Measurements from ENCODE around the gene DTHD1.

Gene DTHD1

DNA sequence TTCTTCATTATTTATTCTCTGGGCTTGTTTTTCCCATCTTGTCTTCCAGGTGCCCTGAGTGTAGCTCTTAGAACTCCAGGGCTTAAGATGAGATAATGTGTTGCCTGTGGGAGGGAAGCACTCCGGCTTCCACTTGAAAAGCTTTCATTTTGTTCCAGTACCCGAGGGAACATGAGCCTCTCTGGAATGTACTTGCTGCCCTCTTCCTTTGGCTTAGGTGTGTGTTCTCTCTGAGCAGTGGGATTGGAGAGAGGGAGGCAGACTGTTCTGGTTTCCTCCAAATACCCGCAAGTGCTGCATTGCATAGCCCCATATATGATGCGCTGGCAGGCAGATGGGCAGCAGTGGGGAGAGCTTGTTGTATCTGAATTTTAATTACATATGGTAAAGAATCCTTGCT, 861 bp upstream of the DTHD1 start:
- TF ChIP-seq, protein P1, sequence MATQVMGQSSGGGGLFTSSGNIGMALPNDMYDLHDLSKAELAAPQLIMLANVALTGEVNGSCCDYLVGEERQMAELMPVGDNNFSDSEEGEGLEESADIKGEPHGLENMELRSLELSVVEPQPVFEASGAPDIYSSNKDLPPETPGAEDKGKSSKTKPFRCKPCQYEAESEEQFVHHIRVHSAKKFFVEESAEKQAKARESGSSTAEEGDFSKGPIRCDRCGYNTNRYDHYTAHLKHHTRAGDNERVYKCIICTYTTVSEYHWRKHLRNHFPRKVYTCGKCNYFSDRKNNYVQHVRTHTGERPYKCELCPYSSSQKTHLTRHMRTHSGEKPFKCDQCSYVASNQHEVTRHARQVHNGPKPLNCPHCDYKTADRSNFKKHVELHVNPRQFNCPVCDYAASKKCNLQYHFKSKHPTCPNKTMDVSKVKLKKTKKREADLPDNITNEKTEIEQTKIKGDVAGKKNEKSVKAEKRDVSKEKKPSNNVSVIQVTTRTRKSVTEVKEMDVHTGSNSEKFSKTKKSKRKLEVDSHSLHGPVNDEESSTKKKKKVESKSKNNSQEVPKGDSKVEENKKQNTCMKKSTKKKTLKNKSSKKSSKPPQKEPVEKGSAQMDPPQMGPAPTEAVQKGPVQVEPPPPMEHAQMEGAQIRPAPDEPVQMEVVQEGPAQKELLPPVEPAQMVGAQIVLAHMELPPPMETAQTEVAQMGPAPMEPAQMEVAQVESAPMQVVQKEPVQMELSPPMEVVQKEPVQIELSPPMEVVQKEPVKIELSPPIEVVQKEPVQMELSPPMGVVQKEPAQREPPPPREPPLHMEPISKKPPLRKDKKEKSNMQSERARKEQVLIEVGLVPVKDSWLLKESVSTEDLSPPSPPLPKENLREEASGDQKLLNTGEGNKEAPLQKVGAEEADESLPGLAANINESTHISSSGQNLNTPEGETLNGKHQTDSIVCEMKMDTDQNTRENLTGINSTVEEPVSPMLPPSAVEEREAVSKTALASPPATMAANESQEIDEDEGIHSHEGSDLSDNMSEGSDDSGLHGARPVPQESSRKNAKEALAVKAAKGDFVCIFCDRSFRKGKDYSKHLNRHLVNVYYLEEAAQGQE (IDR thresholded peaks at IDR 0.05; ENCODE audit: insufficient read depth in 1 of 2, low read depth in 2 of 2, low read length in 2 of 2) = no peak
- TF ChIP-seq SIN3A (IDR thresholded peaks at IDR 0.05; ENCODE audit: borderline replicate concordance, insufficient read depth, low read length) = no peak
- no peak for TF ChIP-seq TAF1 (IDR thresholded peaks at IDR 0.05; ENCODE audit: borderline replicate concordance, insufficient read depth, low read length)
- TF ChIP-seq FOXP2 (optimal IDR thresholded peaks at IDR 0.05; ENCODE audit: borderline replicate concordance, extremely low read depth, extremely low read length, insufficient read depth) = no peak
- no peak for TF ChIP-seq POLR2AphosphoS5 (IDR thresholded peaks at IDR 0.05; ENCODE audit: low read depth, low read length)

DNA sequence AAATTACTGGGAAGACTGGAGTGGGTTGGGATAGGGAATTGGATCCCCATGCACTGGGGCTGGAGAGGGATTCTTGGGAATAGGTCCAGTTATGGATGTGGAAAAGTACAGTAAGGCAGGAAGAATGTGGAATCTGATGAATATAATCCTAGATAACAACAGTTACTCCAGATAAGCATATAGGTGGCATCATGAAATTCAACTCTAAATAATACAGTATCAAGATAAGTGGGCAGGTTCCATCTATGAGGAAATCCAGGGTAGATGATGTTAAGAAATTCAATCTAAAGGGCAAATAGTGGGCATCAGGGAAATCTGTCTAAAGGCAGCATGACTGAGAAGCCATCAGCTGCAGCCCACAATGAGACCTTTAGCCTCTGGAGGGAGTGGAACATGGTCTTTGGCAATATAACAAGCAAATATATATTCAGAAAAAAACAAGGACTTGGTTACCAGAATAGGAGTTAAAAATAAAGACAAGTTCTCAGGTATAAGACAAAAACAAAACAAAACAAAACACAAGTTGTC, 1.2 kb downstream of the DTHD1 start:
- no peak for TF ChIP-seq TAF1 (IDR thresholded peaks at IDR 0.05; ENCODE audit: borderline replicate concordance, insufficient read depth, low read length)
- no peak for TF ChIP-seq FOXP2 (optimal IDR thresholded peaks at IDR 0.05; ENCODE audit: borderline replicate concordance, extremely low read depth, extremely low read length, insufficient read depth)
- TF ChIP-seq, protein P1 (IDR thresholded peaks at IDR 0.05; ENCODE audit: insufficient read depth in 1 of 2, low read depth in 2 of 2, low read length in 2 of 2) = no peak
- TF ChIP-seq SIN3A (IDR thresholded peaks at IDR 0.05; ENCODE audit: borderline replicate concordance, insufficient read depth, low read length) = no peak
- no peak for TF ChIP-seq POLR2AphosphoS5 (IDR thresholded peaks at IDR 0.05; ENCODE audit: low read depth, low read length)

DNA sequence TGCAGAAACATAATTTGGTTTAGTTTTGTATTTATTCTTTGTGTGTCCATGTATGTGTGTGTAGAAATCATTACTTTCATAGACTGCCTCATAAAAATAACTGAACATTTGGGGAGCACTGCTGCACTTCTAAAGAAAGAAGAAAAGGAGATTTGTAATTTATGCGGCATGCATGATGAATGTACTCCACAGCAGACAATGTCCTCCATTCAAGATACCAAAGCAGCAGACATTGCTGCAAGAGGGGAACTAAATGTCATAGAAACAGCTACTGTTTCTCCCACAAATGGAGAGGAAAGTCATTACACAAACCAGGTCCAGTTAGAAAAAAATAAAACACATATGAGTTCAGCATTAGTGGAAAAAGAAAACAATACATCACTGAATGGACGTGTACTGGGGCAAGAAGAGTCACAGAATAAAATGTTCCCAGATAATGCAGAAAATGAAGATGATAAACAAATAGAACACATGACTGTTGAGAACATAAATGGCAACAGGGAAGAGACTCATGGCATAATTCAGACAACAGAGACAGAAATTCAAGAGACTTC, 2.6 kb downstream of the DTHD1 start:
- TF ChIP-seq POLR2AphosphoS5 (IDR thresholded peaks at IDR 0.05; ENCODE audit: low read depth, low read length) = no peak
- no peak for TF ChIP-seq SIN3A (IDR thresholded peaks at IDR 0.05; ENCODE audit: borderline replicate concordance, insufficient read depth, low read length)
- TF ChIP-seq TAF1 (IDR thresholded peaks at IDR 0.05; ENCODE audit: borderline replicate concordance, insufficient read depth, low read length) = no peak
- TF ChIP-seq, protein P1 (IDR thresholded peaks at IDR 0.05; ENCODE audit: insufficient read depth in 1 of 2, low read depth in 2 of 2, low read length in 2 of 2) = no peak

DNA sequence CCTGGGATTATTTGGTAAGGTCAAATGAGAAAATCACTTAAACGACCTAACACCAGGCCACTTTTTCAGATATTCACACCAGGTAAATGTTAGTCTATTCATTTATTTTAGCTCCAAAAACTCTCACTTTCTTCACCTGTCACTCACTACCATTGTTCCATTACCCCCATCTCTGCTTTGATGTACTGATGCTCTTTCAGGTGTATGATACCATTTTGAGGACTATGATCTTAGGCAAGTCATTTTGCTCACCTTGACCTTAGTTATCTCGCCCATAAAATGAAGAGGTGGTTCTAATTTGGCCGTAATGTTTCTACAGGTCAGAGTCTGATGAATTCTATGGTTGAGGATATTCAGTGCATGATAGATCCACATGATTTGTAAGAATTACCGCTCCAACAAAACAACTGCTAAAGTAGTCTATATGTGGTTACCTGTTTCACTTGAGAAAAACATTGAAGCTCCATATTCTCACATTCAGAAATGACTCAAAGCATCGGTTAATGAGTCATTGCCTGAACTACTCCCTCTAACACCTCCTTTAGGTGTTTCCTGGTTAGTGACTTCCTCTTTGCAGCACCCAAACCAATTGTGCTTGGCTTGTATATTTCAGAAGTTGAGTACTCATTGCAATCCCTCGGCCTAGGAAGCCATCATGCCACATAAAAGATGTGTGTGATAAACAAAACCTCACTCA, 4.5 kb downstream of the DTHD1 start:
- no peak for TF ChIP-seq FOXP2 (optimal IDR thresholded peaks at IDR 0.05; ENCODE audit: borderline replicate concordance, extremely low read depth, extremely low read length, insufficient read depth)
- TF ChIP-seq POLR2AphosphoS5 (IDR thresholded peaks at IDR 0.05; ENCODE audit: low read depth, low read length) = no peak
- no peak for TF ChIP-seq TAF1 (IDR thresholded peaks at IDR 0.05; ENCODE audit: borderline replicate concordance, insufficient read depth, low read length)
- TF ChIP-seq, protein P1 (IDR thresholded peaks at IDR 0.05; ENCODE audit: insufficient read depth in 1 of 2, low read depth in 2 of 2, low read length in 2 of 2) = no peak
- TF ChIP-seq SIN3A (IDR thresholded peaks at IDR 0.05; ENCODE audit: borderline replicate concordance, insufficient read depth, low read length) = no peak

Data from PFSK-1 (cell line).